Fibroblast of lung (primary cell): Measurements from ENCODE around the gene ELOVL5.

Experiments
- EZH2 ChIP-seq: IDR thresholded peaks from 2 replicates; pipeline ENCODE4 v1.5.1; 2012; ENCODE audit warnings: low read length, control low read depth, mild to moderate bottlenecking; ENCODE audit errors: missing control alignments
- TF ChIP-seq, protein P1 (sequence below), 2 donors: IDR thresholded peaks in 1 of 2; conservative IDR thresholded peaks in 1 of 2; 1 replicate in 1 of 2; 2 replicates in 1 of 2; pipeline ENCODE4 v1.5.1; 2011 to 2012; ENCODE audit warnings: low read length in 2 of 2, control low read depth in 1 of 2, inconsistent platforms in 1 of 2, low read depth in 1 of 2, mild to moderate bottlenecking in 1 of 2

DNA sequence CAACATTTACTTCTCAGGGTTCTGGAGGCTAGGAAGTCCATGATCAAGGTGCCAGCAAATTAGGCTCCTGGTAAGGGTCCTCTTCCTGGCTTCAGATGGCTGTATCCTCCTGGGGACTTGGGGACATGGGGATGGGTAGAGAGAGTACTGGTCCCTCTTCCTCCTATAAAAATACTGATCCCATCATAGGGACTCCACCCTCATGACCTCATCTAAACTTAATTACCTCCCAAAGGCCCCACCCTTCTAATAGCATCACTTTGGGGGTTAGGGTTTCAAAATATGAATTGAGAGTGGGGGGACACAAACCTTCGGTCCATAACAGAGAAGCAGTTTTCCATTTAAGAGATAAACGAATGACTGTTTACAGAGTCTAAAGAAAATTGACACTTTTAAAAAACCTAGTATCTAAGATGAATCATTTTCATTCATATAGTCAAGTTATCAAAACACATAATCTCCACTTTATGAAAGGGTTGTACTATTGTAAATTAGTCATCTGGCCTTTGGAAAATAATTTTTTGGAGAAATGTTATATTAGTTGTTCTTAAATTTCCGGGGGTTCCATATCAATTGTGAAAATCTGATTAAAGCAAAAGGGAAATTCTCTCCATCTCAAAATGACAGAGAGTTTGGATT, 33.5 kb downstream of the ELOVL5 start:
- TF ChIP-seq, protein P1, sequence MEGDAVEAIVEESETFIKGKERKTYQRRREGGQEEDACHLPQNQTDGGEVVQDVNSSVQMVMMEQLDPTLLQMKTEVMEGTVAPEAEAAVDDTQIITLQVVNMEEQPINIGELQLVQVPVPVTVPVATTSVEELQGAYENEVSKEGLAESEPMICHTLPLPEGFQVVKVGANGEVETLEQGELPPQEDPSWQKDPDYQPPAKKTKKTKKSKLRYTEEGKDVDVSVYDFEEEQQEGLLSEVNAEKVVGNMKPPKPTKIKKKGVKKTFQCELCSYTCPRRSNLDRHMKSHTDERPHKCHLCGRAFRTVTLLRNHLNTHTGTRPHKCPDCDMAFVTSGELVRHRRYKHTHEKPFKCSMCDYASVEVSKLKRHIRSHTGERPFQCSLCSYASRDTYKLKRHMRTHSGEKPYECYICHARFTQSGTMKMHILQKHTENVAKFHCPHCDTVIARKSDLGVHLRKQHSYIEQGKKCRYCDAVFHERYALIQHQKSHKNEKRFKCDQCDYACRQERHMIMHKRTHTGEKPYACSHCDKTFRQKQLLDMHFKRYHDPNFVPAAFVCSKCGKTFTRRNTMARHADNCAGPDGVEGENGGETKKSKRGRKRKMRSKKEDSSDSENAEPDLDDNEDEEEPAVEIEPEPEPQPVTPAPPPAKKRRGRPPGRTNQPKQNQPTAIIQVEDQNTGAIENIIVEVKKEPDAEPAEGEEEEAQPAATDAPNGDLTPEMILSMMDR (conservative IDR thresholded peaks at IDR 0.05 in 1 of 2, IDR thresholded peaks at IDR 0.05 in 1 of 2; ENCODE audit: low read depth in 1 of 2, low read length in 2 of 2): no peak
- TF ChIP-seq EZH2: no peak
